Gastroesophageal sphincter (tissue), 3 donors: ENCODE data around the gene RBM33.
"Not testable (repeated sequence)": the region's sequence is repeated elsewhere in the genome, so short reads cannot be mapped to it uniquely, and the experiment has no call there.

ENCODE experiments used
- CTCF ChIP-seq, 4 experiments: fragments of 200-600 bp in 2 of 4; fragments of 450-650 bp in 2 of 4; sonication (generic) in 1 of 4; IDR thresholded peaks; one replicate each; pipeline ENCODE4 v1.5.1; 2017 to 2019; ENCODE audit warnings: antibody characterized with exemption in 4 of 4, mild to moderate bottlenecking in 2 of 4, moderate library complexity in 2 of 4
- EP300 ChIP-seq: sonication (generic); formaldehyde crosslinking; IDR thresholded peaks from one replicate; pipeline ENCODE4 v1.6.1; 2017; ENCODE audit warnings: antibody characterized with exemption, mild to moderate bottlenecking
- POLR2A ChIP-seq, 2 donors: fragments of 450-650 bp; IDR thresholded peaks; one replicate each; pipeline ENCODE4 v1.6.1; 2017; ENCODE audit warnings: antibody characterized with exemption in 2 of 2, mild to moderate bottlenecking in 2 of 2, moderate library complexity in 1 of 2
- POLR2AphosphoS5 ChIP-seq: sonication (generic); formaldehyde crosslinking; IDR thresholded peaks from one replicate; pipeline ENCODE4 v1.6.1; 2017; ENCODE audit warnings: antibody characterized with exemption

- TF ChIP-seq CTCF (IDR thresholded peaks at IDR 0.05); POLR2A (IDR thresholded peaks at IDR 0.05); POLR2AphosphoS5; EP300: not testable (repeated sequence)
Measured at GRCh38 chr7:155688237-155688636, 43.8 kb downstream of the RBM33 start.
